HG03469 (cell line): ENCODE measurements around the gene LRRC38.

ENCODE experiments used
- ATAC-seq: cut with Tn5 transposase; IDR thresholded peaks from one replicate; pipeline ENCODE4 v1.9.1; 2021; ENCODE audit warnings: mild to moderate bottlenecking, moderate library complexity, moderate number of reproducible peaks; ENCODE audit not compliant: unreplicated experiment

Gene LRRC38

GRCh38 chr1:13520985-13521384 lies 7.2 kb upstream of the LRRC38 start:
- no peak for ATAC-seq

- no peak for ATAC-seq
Measured at GRCh38 chr1:13517193-13517812, 3.5 kb upstream of the LRRC38 start.

DNA sequence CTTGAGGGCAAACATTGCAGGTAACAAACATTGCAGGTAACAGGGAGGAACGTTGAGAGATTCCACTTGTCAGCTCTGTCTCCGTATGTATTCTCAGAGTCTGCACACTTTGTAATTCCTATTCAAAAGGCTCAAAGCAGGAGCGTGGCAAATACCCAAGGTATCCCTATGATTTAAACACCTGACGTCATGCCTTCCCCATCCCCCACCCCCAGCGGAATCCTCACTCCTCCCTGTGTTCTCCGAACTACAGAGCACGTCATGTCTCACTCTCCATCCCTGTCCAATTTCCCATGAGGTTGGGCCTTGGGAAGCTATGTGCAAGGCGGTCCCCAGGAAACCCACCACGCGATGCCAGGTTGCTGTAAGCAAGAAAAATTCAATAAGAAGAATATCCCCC lies 2.8 kb upstream of the LRRC38 start:
- no peak for ATAC-seq

- ATAC-seq: no peak
Measured at GRCh38 chr1:13514821-13515220, 1.0 kb upstream of the LRRC38 start.

GRCh38 chr1:13513063-13513894 lies 524 bp downstream of the LRRC38 start:
- no peak for ATAC-seq

- no peak for ATAC-seq
Measured at GRCh38 chr1:13512472-13512871, 1.3 kb downstream of the LRRC38 start.

GRCh38 chr1:13510499-13510898 lies 3.3 kb downstream of the LRRC38 start:
- ATAC-seq: no peak

- ATAC-seq: no peak
Measured at GRCh38 chr1:13507075-13507474, 6.7 kb downstream of the LRRC38 start.

DNA sequence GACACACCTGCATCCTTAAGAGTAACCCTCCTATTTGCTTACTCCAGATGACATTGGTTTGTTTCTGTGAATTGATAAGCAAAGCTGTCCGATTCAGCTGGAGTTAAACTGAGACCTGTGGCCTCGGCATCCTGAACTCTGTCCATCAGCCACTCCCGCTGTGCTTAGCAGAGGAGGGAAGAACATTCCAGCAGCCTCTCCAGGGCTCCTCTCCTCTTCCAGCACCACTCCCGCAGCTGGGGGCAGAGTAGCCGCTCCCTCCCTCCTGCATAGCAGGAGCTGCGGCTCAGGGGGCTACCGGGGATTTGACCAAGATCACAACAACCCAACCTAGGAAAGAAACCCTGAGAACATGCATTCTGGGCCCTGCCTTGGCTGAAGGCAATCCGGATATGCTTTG lies 8.8 kb downstream of the LRRC38 start:
- ATAC-seq: no peak

GRCh38 chr1:13500806-13501205 lies 13.0 kb downstream of the LRRC38 start:
- no peak for ATAC-seq

GRCh38 chr1:13499422-13499821 lies 14.4 kb downstream of the LRRC38 start:
- no peak for ATAC-seq

- ATAC-seq: no peak
Measured at GRCh38 chr1:13498553-13498952, 15.2 kb downstream of the LRRC38 start.

- no peak for ATAC-seq
Measured at GRCh38 chr1:13495186-13495585, 18.6 kb downstream of the LRRC38 start.

DNA sequence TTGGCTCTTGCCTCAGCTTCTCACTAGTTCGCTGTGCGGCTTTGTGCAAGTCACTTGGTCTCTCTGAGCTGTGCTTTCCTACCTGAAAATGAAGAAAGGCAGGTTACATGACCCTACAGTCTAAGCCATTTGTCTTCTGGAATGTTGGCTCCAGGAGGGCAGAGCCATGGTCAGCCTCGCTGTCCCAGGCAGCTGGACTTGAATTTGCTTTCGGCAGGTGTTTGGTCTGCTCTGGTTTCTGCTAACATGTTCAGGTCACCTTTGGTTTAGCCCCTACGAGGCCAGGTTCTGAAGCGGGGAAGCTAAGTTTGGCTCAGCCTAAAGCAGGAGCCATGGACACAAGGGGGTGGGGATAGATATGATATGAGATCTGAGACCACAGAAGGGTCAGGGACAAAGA lies 19.1 kb downstream of the LRRC38 start:
- no peak for ATAC-seq

DNA sequence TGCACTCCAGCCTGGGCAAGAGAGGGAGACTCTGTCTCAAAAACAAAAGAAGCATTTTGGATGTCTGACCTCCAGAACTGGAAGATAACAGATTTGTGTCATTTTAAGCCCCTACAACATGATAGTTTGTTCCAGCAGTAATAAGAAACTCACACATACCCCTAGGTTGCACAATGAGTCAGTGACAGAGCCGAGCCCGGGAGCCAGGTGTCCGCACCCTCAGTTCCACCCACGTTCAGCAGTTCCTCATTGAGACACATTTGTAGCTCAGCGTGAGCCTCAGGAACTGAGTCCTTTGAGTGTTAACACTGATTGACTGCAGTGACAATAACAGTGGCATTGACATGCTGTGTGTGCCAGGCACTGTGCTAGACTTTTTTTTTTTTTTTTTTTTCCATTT lies 19.8 kb downstream of the LRRC38 start:
- ATAC-seq: peak; percentile 62

DNA sequence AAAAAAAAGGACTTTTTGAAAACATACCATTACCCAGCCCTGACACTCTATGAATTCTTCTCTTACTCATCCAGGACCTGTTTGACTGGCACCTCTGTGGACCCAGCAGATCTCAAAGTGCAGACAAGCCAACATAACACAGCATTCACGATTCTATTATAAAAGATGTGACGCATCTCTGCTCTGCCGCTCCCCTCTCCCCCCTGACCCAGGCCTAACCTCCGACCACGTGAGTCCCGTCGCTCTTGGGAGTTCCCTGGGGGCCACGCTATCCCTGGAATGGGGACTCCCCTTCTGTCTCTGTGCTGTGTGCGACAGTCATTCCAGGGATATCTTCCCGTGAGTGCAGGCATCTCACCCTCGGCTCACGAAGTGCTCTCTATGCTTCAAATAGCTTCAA lies 21.1 kb downstream of the LRRC38 start:
- ATAC-seq: no peak

- ATAC-seq: no peak
Measured at GRCh38 chr1:13487957-13488356, 25.8 kb downstream of the LRRC38 start.

DNA sequence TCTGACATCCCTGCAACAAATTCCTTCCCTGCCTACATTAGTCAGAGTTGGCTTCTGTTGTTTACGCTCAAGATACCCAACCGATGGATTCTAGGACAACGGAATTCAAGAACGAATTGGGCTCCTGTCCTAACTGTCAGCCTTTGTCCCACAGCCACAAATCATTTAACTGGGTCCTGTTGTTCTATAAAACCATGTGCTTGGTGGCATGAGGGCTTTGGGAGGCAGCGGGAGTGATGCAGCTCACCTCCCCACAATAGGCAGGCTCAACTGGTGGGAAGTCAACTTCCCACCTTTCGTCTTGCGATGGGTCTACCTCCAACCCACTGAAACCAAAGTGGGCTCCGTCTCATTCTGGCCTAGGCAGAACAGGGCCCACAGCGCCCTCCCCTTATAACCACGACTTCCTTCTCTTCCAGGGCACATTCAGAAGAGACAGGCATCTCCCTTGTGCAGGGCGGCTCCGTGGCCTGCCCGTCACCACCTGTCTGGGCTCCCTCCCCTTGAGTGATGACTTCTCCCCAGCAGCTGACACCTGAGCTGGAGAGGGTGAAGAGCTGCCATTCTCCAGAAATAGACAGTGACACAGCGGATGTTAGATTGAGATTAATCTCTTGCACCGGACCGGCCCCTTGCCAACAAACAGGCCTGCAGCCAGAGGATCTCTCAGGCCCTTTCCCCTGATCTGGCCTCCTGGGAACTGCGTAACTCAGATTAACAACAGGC lies 26.5 kb downstream of the LRRC38 start:
- no peak for ATAC-seq

- ATAC-seq: no peak
Measured at GRCh38 chr1:13483946-13484345, 29.9 kb downstream of the LRRC38 start.

DNA sequence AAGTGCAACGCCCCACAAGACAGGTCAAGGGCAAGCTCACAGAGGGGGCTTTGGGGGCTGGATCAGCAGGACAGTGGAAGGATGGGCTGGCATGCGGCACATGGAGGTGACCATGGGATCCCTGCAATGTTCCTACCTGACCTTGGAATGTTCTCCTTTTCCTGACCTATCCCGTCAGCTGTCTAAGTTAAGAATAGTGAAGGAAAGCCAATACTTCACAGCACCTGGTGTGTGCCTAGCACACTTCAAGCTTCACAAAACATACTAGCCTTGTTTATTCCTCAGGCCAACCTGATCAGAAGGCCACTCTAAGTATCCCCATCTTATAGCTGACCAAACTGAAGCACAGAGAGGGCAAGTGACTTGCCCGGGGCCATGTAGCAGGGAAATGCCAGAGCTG lies 31.2 kb downstream of the LRRC38 start:
- no peak for ATAC-seq

GRCh38 chr1:13479171-13479856 lies 34.5 kb downstream of the LRRC38 start:
- ATAC-seq: no peak
